Osteoblast (primary cell): Measurements from ENCODE around the gene EDIL3. TPM values are rescaled to one million over a fixed set of nuclear protein-coding genes. Genes with fewer than 3 reads are reported as not detected.

Experiments
- DNase-seq: peaks from one replicate; pipeline ENCODE4 v3.0.0; 2011; ENCODE audit warnings: low spot score, mixed read lengths; ENCODE audit not compliant: insufficient read length; ENCODE audit errors: missing footprints
- H2AFZ ChIP-seq: 2 replicates; pipeline ENCODE4 v1.6.0; 2011; ENCODE audit warnings: mild to moderate bottlenecking, low read length
- H3K27ac ChIP-seq: 2 replicates; pipeline ENCODE4 v1.5.1; 2011; ENCODE audit warnings: mild to moderate bottlenecking, low read depth, low read length, moderate library complexity
- H3K27me3 ChIP-seq: 2 replicates; pipeline ENCODE4 v1.6.0; 2012; ENCODE audit warnings: mild to moderate bottlenecking, control low read depth, inconsistent platforms, low read length, moderate library complexity; ENCODE audit not compliant: insufficient read depth
- H3K36me3 ChIP-seq: 2 replicates; pipeline ENCODE4 v1.5.1; 2011; ENCODE audit warnings: mild to moderate bottlenecking, low read length, control low read depth, moderate library complexity; ENCODE audit not compliant: insufficient read depth
- H3K4me1 ChIP-seq: 2 replicates; pipeline ENCODE4 v1.5.1; 2011; ENCODE audit warnings: mild to moderate bottlenecking, low read length, control low read depth, moderate library complexity; ENCODE audit not compliant: insufficient read depth
- H3K4me2 ChIP-seq: 2 replicates; pipeline ENCODE4 v1.6.0; 2011; ENCODE audit warnings: mild to moderate bottlenecking, low read length; ENCODE audit not compliant: insufficient read depth
- H3K4me3 ChIP-seq: fragments of 200-600 bp; sonication (generic); 3 replicates; pipeline ENCODE4 v1.5.1; 2012; ENCODE audit warnings: mild to moderate bottlenecking, low read length, inconsistent platforms; ENCODE audit not compliant: insufficient read depth
- H3K79me2 ChIP-seq: 2 replicates; pipeline ENCODE4 v1.6.0; 2012; ENCODE audit warnings: mild to moderate bottlenecking, low read length, control low read depth, inconsistent platforms; ENCODE audit not compliant: insufficient read depth
- H3K9me3 ChIP-seq: 2 replicates; pipeline ENCODE4 v1.5.1; 2011; ENCODE audit warnings: low read depth, low read length, control low read depth
- H4K20me1 ChIP-seq: 2 replicates; pipeline ENCODE4 v1.6.0; 2012; ENCODE audit warnings: mild to moderate bottlenecking, low read length, control low read depth; ENCODE audit not compliant: insufficient read depth
- total RNA-seq: library from RNA; depleted of rRNA; stranded (reverse); fragments of >200 nt; gene quantifications from 2 replicates; pipeline ENCODE4 v1.2.3, GENCODE V29; 2012
- TF ChIP-seq, protein P1 (sequence below): IDR thresholded peaks from 2 replicates; pipeline ENCODE4 v1.5.1; 2011; ENCODE audit warnings: mild to moderate bottlenecking, low read depth, low read length, moderate library complexity; ENCODE audit errors: extremely low read depth

Gene EDIL3
- total RNA-seq, 1 donor: 366 TPM

DNA sequence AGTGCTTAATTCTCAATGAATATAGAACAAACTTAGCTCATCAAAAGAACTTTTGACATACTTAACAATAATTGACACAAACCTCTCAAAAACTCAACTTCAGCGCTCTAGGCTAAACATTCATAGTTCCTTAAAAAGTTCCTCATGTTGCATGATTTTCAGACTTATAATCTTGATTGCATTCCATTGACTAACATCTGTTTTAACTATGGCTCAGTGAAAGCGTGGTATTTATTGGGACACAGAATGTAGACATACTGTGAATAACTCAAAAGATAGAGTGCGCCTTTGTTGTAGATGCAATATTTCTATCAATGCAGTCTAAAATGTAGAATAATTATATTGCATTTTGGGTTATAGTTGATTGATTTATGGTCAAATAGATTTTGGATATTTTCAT is 436.9 kb downstream of the EDIL3 start:
- H3K27me3 ChIP-seq: no peaks in the 10 kb centered on the region
- DNase-seq: no peak
- no peaks in the 10 kb centered on the region for H3K9me3 ChIP-seq
- H2AFZ ChIP-seq: no peak overlapping the region
- no peak overlapping the region for H3K4me3 ChIP-seq
- no peaks in the 10 kb centered on the region for H3K4me1 ChIP-seq
- no peaks in the 10 kb centered on the region for H3K79me2 ChIP-seq
- no peaks in the 10 kb centered on the region for H4K20me1 ChIP-seq
- no peak overlapping the region for H3K4me2 ChIP-seq
- H3K36me3 ChIP-seq: no peaks in the 10 kb centered on the region
- no peak overlapping the region for H3K27ac ChIP-seq
- TF ChIP-seq, protein P1, sequence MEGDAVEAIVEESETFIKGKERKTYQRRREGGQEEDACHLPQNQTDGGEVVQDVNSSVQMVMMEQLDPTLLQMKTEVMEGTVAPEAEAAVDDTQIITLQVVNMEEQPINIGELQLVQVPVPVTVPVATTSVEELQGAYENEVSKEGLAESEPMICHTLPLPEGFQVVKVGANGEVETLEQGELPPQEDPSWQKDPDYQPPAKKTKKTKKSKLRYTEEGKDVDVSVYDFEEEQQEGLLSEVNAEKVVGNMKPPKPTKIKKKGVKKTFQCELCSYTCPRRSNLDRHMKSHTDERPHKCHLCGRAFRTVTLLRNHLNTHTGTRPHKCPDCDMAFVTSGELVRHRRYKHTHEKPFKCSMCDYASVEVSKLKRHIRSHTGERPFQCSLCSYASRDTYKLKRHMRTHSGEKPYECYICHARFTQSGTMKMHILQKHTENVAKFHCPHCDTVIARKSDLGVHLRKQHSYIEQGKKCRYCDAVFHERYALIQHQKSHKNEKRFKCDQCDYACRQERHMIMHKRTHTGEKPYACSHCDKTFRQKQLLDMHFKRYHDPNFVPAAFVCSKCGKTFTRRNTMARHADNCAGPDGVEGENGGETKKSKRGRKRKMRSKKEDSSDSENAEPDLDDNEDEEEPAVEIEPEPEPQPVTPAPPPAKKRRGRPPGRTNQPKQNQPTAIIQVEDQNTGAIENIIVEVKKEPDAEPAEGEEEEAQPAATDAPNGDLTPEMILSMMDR: no peak

DNA sequence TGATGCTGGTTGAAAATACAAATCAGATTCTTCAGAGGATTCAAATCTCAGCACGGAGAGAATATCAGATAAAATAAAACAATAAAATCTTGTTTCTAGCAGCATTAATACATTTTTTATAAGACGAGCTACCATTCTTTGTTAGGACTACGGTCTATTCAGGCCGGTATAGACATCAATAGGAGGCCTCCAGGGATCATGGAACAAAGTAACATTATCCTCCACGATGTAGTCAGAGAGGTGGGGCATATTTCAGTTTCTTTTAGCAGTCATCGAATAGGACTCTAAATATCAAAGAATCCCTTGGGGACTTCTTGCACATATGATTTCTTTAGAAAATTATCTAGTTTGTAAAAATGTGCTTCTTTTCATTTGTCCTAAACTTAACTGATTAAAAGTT is 438.2 kb downstream of the EDIL3 start:
- no peaks in the 10 kb centered on the region for H3K36me3 ChIP-seq
- no peak overlapping the region for H3K27ac ChIP-seq
- H4K20me1 ChIP-seq: no peaks in the 10 kb centered on the region
- no peaks in the 10 kb centered on the region for H3K79me2 ChIP-seq
- H3K27me3 ChIP-seq: no peaks in the 10 kb centered on the region
- TF ChIP-seq, protein P1: no peak
- H3K4me2 ChIP-seq: no peak overlapping the region
- no peaks in the 10 kb centered on the region for H3K4me1 ChIP-seq
- no peak for DNase-seq
- H2AFZ ChIP-seq: no peak overlapping the region
- no peak overlapping the region for H3K4me3 ChIP-seq
- H3K9me3 ChIP-seq: no peaks in the 10 kb centered on the region

DNA sequence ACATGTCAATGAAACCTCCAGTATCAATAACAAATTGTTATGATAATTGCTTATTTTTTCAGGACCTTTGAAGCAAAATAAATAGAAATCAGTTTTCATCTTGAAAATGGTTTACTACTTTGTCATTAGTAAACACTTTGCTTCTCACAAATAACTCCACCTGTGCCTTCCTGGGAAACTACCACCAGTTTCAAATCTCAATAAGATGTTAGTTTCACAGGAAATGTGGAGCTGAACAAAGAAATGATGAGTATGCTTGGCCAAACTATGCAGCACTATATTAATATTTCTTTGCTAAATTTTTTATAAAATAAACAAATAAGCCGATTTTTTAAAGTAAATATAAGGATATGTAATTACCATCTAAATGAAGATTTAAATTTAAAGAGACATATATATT is 442.5 kb downstream of the EDIL3 start:
- H4K20me1 ChIP-seq: no peaks in the 10 kb centered on the region
- H3K79me2 ChIP-seq: no peaks in the 10 kb centered on the region
- H3K4me1 ChIP-seq: no peaks in the 10 kb centered on the region
- no peaks in the 10 kb centered on the region for H3K9me3 ChIP-seq
- peaks cover 6% of the 10 kb centered on the region for H3K36me3 ChIP-seq
- H3K27me3 ChIP-seq: no peaks in the 10 kb centered on the region
- H3K4me2 ChIP-seq: no peak overlapping the region
- TF ChIP-seq, protein P1: no peak
- DNase-seq: no peak
- no peak overlapping the region for H3K4me3 ChIP-seq
- no peak overlapping the region for H3K27ac ChIP-seq
- no peak overlapping the region for H2AFZ ChIP-seq

DNA sequence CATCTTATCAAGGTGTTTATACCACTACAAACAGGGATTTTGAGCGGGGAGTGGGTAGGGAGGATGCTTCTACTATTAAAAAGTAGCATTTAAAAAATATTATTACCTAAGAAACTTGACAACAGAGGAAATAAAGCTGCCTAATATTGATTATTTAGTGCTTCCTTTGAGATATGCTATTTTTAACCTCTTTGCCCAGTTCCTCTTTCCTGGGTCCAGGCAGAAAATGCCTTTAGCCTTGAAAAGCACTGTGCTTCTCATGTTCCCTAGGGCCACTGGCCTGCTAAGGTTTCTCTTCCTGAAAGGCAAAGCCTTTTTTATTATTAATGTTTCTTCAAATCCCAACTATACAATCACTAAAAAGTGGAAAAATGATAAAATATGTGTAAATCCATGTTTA is 446.8 kb downstream of the EDIL3 start:
- no peak overlapping the region for H2AFZ ChIP-seq

More for the DNA sequence above, 446.8 kb downstream of the EDIL3 start:
- DNase-seq: no peak
- H3K79me2 ChIP-seq: no peaks in the 10 kb centered on the region
- H3K9me3 ChIP-seq: no peaks in the 10 kb centered on the region
- no peaks in the 10 kb centered on the region for H3K4me1 ChIP-seq
- H3K27me3 ChIP-seq: no peaks in the 10 kb centered on the region
- H4K20me1 ChIP-seq: no peaks in the 10 kb centered on the region
- H3K4me3 ChIP-seq: no peak overlapping the region
- TF ChIP-seq, protein P1: no peak
- peaks cover 6% of the 10 kb centered on the region for H3K36me3 ChIP-seq
- no peak overlapping the region for H3K27ac ChIP-seq
- H3K4me2 ChIP-seq: no peak overlapping the region
